Testis (tissue), 3 donors: ENCODE results near the gene ERC1. TPM values are rescaled to one million over a fixed set of nuclear protein-coding genes. Genes with fewer than 3 reads are reported as not detected.

Experiments used
- DNase-seq: peaks from one replicate; pipeline ENCODE4 v3.0.0-alpha.2; 2019
- H3K27ac ChIP-seq, 2 donors: fragments of 200-600 bp; sonication (generic); one replicate each; pipeline ENCODE4 v1.5.1; 2019
- H3K27me3 ChIP-seq: fragments of 200-600 bp; sonication (generic); one replicate; pipeline ENCODE4 v1.5.1; 2019
- H3K36me3 ChIP-seq: fragments of 200-600 bp; sonication (generic); one replicate; pipeline ENCODE4 v1.5.1; 2017; ENCODE audit warnings: low read depth; ENCODE audit errors: missing control alignments
- H3K4me1 ChIP-seq: fragments of 200-600 bp; sonication (generic); one replicate; pipeline ENCODE4 v1.5.1; 2019
- H3K4me3 ChIP-seq, 2 donors: fragments of 200-600 bp; sonication (generic); one replicate each; pipeline ENCODE4 v1.5.1; 2017 to 2019
- H3K9me3 ChIP-seq: fragments of 200-600 bp; sonication (generic); one replicate; pipeline ENCODE4 v1.5.1; 2017
- CTCF ChIP-seq, 3 experiments: fragments of 450-650 bp in 2 of 3; fragments of 200-600 bp in 1 of 3; sonication (generic) in 1 of 3; IDR thresholded peaks; one replicate each; pipeline ENCODE4 v1.5.1; 2016 to 2019; ENCODE audit warnings: antibody characterized with exemption in 3 of 3, mild to moderate bottlenecking in 2 of 3, moderate library complexity in 1 of 3
- POLR2A ChIP-seq: fragments of 450-650 bp; IDR thresholded peaks from one replicate; pipeline ENCODE4 v1.6.1; 2017; ENCODE audit warnings: antibody characterized with exemption, mild to moderate bottlenecking, moderate library complexity
- WGBS, 2 donors: methylation state at CpG; one replicate each; pipeline ENCODE4 v1.1.5; 2018; 5-methylcytosine and 5-hydroxymethylcytosine counted together
- intact Hi-C: fragments of 100-400 bp; cut with DNase I; formaldehyde crosslinking; loops from one replicate; pipeline ENCODE4 v1.15.1; 2023; ENCODE audit warnings: low total_unique reads
- polyA plus RNA-seq: library from polyadenylated mRNA; stranded (reverse); fragments of 350-450 nt; fragmentation: Illumina TruSeq; extraction: RNeasy Lipid Tissue Mini Kit (QIAGEN cat#74804); gene quantifications from one replicate; pipeline ENCODE4 v1.2.3, GENCODE V29; 2014; ENCODE audit warnings: low read depth, low replicate concordance; ENCODE audit not compliant: insufficient read depth
- total RNA-seq, 2 donors: library from RNA; depleted of rRNA; stranded (reverse); fragments of >200 nt; gene quantifications; one replicate each; pipeline ENCODE4 v1.2.3, GENCODE V29; 2016

Gene ERC1
- total and polyA plus RNA-seq, 3 donors from 2014 or later, result 25.8 to 109 (median 106) TPM

- Histone ChIP-seq H3K27me3 (no peaks in the 10 kb centered on the region), H3K4me3 (no peak overlapping the region), H3K36me3 (no peaks in the 10 kb centered on the region), H3K27ac (no peak overlapping the region), H3K4me1 (peaks cover 4% of the 10 kb centered on the region), H3K9me3 (no peaks in the 10 kb centered on the region)
- 88% methylated on average over 8 of the region's 8 CpGs for WGBS, 2 donors
- TF ChIP-seq POLR2A (no peak), CTCF (IDR thresholded peaks at IDR 0.05) (no peak)
- DNase-seq, result no peak
- intact Hi-C loops, result no loop called here
Measured at GRCh38 chr12:969821-970220, 21.2 kb upstream of the ERC1 start.

- no peak for DNase-seq
- H3K27ac ChIP-seq, result no peak overlapping the region
- no peaks in the 10 kb centered on the region for H3K9me3 ChIP-seq
- H3K36me3 ChIP-seq, result no peaks in the 10 kb centered on the region
- TF ChIP-seq POLR2A (no peak), CTCF (IDR thresholded peaks at IDR 0.05) (no peak)
- 75 to 85% methylated on average over 4 of the region's 4 CpGs for WGBS, 2 donors
- H3K27me3 ChIP-seq, result no peaks in the 10 kb centered on the region
- H3K4me1 ChIP-seq, result peaks cover 4% of the 10 kb centered on the region
- no peak overlapping the region for H3K4me3 ChIP-seq
- intact Hi-C loops, result no loop called here
Measured at GRCh38 chr12:971991-972390, 19.0 kb upstream of the ERC1 start.

DNA sequence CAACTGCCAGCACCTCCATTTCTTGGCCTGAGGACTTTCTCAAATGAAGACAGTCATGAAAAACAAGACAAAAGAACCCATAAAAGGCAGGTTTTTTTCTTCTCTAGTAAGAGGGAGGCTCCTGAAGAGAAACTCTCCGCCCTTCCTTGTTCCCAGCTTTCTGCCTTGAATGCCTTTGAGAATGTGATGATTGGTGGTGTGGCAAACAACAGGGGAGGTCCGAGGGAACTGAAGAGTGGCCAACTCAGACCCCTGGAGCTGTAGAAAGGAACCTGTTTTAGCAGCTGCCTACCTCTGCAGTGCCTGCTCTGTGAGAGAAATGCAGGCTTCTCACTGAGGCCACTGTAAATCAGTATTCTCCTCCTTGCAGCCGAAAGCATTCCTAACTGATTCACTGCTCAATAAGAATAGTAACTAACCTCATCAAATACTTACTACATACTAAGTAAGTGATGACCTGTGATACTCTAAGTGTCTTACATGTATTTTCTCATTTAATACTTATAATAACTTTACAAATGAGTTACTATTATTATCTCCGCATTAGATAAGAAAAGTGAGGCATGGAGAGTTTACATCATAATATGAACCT is 16.7 kb upstream of the ERC1 start:
- H3K4me1 ChIP-seq, result no peaks in the 10 kb centered on the region
- WGBS, 2 donors, result 85 to 93% methylated on average over 4 of the region's 4 CpGs
- intact Hi-C loops, result no loop called here
- H3K36me3 ChIP-seq, result no peaks in the 10 kb centered on the region
- no peak overlapping the region for H3K27ac ChIP-seq
- no peak overlapping the region for H3K4me3 ChIP-seq
- no peak for DNase-seq
- H3K9me3 ChIP-seq, result no peaks in the 10 kb centered on the region
- no peaks in the 10 kb centered on the region for H3K27me3 ChIP-seq
- no peak for TF ChIP-seq POLR2A
- no peak for TF ChIP-seq CTCF (IDR thresholded peaks at IDR 0.05)

DNA sequence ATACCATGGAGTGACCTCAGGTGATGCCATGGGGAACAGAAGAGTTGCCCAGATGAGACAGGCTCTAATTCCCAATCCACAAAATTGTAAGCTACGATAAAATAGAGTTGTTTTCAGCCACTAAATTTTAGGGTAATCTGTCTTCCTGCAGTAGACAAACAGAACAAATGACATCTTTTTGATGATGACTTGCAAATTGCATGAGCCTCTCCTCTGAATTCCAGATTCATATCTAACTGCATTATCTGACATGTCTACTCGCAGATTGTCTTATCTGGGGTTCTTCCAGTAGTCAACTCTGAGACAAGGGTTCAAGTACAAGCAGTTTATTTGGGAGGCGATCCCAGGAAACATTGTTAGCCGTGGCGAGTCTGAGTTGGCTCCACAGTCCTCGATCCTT is 14.4 kb upstream of the ERC1 start:
- Histone ChIP-seq H3K4me3 (no peak overlapping the region), H3K27me3 (no peaks in the 10 kb centered on the region), H3K27ac (no peak overlapping the region), H3K4me1 (no peaks in the 10 kb centered on the region), H3K9me3 (no peaks in the 10 kb centered on the region), H3K36me3 (no peaks in the 10 kb centered on the region)
- 79 to 88% methylated on average over 6 of the region's 6 CpGs for WGBS, 2 donors
- intact Hi-C loops, result no loop called here
- no peak for DNase-seq
- TF ChIP-seq CTCF (IDR thresholded peaks at IDR 0.05) (no peak), POLR2A (no peak)

- H3K4me3 ChIP-seq, result no peak overlapping the region
- TF ChIP-seq CTCF (IDR thresholded peaks at IDR 0.05), result no peak
- TF ChIP-seq POLR2A, result no peak
- no peak overlapping the region for H3K27ac ChIP-seq
- no peak for DNase-seq
- 93 to 97% methylated on average over 4 of the region's 4 CpGs for WGBS, 2 donors
- no peaks in the 10 kb centered on the region for H3K27me3 ChIP-seq
- intact Hi-C loops, result no loop called here
- H3K36me3 ChIP-seq, result no peaks in the 10 kb centered on the region
- no peaks in the 10 kb centered on the region for H3K4me1 ChIP-seq
- no peaks in the 10 kb centered on the region for H3K9me3 ChIP-seq
Measured at GRCh38 chr12:977156-977555, 13.9 kb upstream of the ERC1 start.
